ENCODE measurements around the gene LAMA2.
A peak's percentile ranks its signal among the peaks of the same experiment; 100 is the strongest.

LAMA2 gene

DNA sequence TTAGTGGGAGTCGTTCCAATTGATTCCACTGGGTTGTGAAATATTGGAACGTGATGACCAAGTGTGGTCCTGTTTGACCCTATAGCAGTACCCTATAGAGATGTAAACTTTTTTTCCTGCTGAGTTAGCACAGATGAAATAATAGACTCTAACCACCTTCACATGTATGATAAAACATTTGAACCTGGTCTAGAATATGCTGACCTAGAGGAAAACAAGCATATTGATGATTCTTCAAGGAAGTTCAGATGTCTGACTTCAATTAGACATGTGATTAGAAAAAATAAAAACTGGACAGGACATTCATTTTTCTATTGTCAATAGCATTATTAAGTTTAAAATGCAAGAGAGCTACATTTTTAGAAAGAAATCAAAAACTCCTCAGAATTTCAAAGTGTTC is 424.9 kb downstream of the LAMA2 start:
- DNase-seq (ENCODE audit: low spot score) = no peak

DNA sequence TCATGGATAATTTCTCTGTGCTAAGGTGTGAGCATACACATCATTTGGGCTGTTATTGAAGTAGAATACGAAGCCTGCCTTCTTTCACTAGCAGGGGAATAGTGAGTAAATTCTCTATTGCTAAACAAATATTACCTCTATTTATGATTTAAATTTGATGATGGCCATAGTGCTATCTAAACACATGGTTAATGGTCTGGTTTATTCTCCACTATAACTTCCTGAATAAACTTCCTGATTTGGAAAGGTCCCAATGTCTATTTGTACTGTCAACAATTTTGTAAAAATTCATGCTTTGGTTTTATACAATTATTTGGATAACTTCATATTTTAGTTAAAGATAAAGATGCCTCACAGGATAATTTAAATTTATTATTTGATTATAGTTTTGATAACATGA is 426.2 kb downstream of the LAMA2 start:
- DNase-seq (ENCODE audit: low spot score) = no peak

DNA sequence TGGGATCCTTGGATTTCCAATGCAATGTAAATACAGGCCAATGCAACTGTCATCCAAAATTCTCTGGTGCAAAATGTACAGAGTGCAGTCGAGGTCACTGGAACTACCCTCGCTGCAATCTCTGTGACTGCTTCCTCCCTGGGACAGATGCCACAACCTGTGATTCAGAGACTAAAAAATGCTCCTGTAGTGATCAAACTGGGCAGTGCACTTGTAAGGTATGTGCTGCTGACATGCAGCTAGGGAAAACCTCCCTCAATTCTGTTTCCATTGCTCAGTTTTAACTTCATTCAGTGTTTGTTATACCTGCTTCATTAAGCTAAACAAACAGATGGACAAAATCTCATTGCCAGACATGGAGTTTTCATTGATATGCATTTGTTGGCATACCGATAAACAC is 429.9 kb downstream of the LAMA2 start:
- DNase-seq (ENCODE audit: low spot score) = peak; percentile 64

DNA sequence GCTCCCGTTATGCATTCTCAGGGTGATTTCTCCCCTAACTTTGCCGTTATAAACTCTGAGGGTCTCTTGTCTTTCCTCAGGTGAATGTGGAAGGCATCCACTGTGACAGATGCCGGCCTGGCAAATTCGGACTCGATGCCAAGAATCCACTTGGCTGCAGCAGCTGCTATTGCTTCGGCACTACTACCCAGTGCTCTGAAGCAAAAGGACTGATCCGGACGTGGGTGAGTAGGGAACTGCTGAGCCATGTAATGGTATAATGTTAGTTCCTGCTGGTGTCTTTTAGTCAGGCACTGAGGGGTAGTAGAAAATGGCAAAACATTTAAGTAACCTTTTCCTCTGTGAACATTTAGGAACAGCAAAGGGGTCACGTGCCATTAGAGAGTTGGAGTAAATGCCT is 431.6 kb downstream of the LAMA2 start:
- no peak for DNase-seq (ENCODE audit: low spot score)

DNA sequence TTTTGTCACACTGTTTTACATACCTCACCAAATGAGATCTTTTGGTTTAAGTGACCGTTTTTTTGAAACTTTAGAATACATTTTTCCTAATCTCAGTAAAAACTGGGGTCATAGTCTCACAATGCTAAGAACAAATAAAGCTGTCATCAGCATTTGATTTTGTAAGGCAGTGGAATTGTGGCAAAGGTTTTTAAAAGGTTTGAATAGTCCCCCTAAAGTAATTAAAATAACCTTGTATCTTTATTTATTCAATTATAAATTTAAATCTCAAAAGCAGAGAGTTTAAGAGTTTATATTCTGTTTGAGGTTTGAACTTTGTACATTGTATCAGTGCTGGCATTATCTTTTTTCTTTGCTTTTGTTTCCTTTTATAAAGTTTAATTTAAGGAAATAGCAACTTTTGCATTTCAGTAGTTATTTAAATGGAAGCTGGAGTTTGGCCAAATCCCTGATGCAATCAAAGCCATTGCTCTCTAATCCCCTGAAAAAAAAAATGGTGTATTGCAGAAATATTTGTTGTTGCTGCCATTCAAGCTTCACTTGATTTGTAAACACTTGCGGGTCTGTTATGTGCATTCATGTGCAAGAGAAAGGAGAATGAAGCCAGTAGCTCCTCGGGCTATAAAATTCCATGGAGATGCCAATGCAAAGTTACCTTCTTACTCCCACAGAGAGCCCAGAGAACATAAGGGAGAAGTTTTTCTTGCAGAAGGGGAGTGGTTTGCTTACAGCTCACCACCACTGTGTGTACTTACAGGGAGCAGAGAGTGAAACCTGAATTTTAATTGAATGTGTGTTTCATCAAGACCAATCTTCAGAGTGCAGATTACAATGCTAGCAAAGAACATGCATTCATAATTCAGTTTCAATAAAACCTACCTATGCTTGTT is 435.2 kb downstream of the LAMA2 start:
- DNase-seq (ENCODE audit: low spot score) = no peak

DNA sequence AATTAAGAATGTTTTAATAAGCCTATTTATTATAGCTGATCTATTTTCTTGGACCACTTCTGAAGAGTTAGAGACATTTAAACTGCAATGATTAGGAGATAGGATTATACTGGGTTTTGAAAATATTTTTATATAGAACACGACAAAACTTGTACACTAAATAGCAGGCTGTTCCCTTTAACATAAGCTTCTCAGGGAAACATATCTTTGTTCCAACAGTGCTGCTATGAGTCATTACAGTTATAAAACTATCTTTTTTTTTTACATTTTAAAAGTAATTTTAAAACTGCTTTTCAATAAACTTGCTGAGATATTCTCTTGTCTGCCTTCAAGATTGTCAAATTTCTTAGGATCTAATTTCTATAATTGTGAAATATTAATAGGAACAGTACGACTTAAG is 438.0 kb downstream of the LAMA2 start:
- DNase-seq (ENCODE audit: low spot score) = no peak

DNA sequence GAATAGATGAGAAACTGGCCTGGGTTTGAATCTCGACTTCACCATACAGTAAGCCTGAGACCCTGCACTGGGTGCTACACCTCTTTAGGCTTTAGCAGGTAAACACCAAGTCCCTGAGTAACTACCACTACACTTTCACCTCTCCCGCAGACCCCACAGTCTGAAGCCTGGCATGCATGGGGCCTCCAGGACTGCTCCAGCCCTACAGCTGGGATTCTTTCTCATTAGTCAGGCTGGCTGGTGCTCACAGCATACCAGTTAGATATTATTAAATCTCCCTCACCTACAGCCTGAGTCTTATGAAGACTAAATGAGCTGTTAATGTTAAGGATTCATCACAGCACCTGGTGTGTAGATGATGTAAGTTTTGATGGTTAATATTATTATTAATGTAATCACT is 438.4 kb downstream of the LAMA2 start:
- no peak for DNase-seq (ENCODE audit: low spot score)

DNA sequence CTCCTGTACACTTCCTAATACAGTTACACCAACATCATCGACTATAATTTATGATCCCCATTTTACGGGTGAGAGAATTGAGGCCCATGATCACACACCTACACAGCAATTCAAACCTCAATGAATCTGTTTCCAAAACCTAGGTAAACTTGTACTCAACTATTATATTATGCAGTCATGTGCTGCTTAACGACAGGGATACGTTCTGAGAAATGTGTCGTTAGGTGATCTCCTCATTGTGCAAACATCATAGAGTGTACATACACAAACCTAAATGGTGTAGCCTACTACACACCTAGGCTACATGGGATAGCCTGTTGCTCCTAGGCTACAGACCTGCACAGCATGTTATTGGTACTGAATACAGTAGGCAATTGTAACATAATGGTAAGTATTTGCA is 441.4 kb downstream of the LAMA2 start:
- DNase-seq (ENCODE audit: low spot score) = no peak

DNA sequence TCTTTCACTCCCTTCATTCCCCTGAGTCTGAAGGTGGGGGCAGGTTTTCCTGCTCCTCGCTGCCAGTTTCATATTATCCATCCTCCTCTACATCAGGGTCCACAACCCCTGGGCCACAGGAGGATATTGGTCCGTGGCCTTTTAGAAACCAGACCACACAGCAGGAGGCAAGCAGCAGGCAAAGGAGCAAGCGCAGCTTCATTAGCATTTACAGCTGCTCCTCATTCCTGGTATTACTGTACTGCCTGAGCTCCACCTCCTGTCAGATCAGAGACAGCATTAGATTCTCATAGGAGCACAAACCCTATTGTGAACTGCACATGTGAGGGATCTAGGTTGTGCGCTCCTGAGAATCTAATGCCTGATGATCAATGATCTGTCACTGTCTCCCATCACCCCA is 446.7 kb downstream of the LAMA2 start:
- DNase-seq (ENCODE audit: low spot score) = no peak

DNA sequence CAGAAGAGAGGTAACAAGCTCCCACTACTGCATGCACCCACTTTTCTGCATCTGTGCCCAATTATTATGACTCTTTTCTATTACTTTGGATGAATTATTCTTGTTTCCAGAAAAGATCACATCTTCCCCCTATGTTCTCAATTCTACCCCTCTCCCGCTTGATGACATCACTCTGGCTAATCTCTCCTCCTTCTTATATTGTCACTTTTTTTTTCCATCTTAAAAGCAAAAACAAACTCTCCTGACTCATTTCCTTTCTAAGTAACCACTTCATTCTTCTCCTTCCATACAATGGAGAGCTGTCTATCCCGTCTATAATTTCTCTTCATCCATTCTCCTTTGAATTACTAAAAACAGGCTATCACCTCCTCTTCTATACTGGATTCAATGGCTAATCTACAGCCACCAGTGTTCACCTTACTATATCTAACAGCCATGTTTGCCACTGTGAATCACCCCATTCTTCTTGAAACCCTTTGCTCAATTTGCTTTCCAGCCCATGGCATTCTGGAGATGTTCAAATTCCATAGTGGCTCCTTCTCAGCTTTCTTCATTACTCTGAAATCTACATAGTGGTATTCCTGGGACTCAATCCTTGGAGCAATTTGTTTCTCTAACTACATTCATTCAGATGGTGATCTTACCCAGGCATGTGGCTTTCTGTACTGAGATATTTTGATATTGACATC is 448.7 kb downstream of the LAMA2 start:
- DNase-seq (ENCODE audit: low spot score) = peak; percentile 12

DNA sequence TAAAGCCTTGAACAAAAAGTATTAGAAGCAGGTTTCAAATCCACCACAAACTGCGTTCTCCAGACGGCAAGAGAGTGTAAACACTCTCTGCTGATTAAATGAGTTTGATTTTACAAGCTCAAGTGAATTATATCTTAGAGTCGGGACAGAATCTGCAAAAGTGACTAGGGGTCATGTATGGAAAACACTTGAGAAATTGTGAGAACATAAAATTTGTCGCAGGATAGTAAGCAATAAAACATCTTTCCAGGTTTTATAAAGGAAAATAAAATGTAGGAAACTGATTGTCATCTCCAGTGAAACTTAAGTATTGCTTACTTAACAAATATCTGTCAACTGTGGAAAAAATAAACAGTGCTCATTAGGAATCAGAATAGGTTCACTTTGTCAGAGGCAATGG is 452.9 kb downstream of the LAMA2 start:
- no peak for DNase-seq (ENCODE audit: low spot score)

DNA sequence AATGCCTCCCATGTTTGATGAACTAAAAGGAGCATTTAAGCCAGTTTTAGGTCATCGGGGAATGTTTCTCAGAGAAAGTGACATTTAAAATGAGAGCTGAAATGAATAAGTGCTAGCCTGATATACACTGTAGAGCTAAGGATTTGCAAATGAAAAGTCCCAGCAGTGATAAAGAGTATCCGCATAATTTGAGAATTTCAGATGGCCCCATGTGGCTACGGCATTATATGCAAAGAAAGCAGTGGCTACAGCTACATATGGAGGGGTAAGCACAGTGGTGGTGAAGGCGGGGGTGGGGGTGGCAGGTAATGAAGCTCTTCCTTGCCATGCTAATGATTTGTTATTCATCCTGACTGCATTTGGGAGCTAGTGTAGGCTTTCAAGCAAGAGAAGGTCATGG is 455.7 kb downstream of the LAMA2 start:
- DNase-seq (ENCODE audit: low spot score) = no peak

DNA sequence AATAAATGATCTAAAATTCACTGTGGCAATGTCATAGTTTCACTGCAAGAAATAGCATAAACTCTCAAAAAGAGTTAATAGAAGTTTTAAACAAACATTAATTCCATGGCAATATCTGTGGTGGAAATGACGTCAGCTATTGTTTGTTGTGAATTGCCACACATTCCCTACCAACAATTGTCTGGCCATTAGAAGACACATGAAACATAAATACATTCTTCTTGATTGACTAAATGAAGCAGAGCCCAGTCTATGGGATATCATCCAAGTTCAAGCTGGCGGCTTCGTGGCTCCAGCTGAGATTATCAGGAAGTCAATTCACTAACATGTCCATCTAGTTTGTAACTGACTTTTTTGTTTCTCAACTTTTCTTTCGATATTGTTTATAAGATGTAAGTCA is 458.0 kb downstream of the LAMA2 start:
- DNase-seq (ENCODE audit: low spot score) = peak; percentile 7

DNA sequence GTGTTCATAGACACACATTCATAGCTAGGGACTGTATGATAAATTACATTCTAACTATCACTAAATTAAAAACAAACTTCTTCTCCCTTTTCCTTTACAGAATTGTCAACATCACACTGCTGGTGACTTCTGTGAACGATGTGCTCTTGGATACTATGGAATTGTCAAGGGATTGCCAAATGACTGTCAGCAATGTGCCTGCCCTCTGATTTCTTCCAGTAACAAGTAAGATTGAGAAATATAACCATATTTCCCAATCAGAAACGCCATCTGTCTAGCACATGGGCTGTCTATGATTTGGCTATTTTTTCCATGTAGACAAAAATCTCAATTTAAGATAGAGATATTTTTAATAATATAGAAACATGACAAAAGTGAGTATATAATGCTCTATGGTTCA is 459.3 kb downstream of the LAMA2 start:
- DNase-seq (ENCODE audit: low spot score) = no peak

DNA sequence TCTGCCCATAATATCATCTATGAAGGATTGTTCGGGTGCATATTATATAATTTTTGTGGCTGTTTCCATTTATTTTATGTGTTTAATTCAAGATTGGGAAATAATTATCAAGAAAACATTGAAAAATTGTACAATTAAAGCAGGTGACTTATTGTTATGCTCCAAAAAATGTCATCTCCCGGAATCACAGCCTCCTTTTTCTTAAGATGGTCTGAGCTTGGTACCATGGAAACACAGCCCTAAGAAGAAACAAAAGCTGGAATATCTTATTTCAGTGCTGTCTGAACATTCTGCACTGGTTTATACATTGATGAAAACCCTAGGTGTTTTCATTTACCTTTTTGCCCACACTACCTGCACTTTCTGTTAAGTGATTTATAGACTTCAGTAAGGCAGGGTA is 459.9 kb downstream of the LAMA2 start:
- DNase-seq (ENCODE audit: low spot score) = no peak

DNA sequence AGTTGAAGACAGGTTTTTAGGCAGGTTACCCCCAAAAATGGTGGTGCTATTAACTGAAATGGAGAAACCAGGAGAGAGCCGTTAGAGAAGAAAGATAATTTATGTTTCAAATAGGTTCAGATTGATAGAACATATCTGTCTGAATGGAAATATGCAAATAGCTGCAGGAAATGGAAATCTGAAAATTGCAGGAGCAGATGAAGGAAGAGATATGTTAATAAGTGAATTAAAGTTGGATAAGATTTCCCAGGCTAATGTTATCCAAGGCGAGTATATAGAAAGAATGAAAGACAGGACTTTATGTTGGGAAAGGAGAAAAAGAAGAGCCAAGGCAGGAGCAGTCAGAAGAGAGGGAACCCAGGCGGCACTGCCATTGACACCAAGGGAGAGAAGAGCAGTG is 461.4 kb downstream of the LAMA2 start:
- DNase-seq (ENCODE audit: low spot score) = no peak

DNA sequence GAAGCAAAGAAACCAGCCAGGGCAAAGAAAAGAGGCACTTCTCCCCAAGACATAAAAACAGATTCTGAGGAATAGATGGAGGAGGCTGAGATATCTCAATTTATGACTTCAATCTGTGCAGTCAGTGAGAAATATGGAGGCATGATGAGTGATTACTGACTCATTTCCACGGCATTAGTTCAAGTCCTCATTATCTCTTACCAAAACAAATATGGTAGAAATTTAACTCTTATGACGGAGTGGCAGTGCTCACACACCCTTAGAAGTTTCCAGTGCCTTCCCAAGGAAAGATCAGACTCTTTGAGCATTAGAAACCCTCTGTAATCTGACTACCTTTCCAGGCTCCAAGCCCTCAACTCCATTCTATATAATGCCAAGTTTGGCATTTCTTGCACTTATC is 463.0 kb downstream of the LAMA2 start:
- peak; percentile 5 for DNase-seq (ENCODE audit: low spot score)

DNA sequence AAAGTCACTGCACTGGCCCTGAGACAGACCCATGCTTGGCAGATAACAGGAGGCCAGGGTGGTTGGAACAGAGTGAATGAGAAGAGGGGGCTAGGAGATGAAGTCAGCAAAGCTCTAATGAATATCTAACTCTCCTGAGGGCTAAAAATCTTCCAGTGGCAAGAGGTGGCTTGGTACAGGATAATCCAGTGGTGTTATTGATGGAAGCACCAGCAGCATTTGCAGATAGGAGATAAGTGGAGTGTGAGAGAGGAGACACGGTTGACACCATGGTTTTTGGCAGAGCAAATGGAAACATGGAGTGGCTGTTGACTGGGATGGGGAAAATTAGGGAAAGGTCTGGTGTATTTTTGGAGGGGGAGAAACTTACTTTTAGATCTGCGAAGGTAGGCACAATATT is 464.0 kb downstream of the LAMA2 start:
- no peak for DNase-seq (ENCODE audit: low spot score)

DNA sequence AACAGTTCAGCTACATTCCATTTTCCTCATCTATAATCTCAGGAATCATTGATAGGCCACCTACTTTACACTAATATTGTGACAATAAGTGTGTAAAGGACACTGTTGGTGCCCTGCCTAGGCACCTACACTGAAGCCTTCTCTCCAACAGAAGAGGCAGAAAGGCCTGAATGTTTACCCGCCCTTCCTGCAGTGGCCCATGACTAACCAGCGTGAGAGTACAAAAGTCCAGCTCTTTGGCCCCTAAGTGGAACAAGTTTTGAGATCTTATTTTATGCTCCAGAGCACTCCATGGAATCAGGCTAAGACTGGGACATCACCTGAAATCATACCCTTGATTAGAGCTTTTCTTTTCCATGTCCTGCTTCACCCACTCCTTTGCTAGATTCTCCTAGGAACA is 467.3 kb downstream of the LAMA2 start:
- no peak for DNase-seq (ENCODE audit: low spot score)

DNA sequence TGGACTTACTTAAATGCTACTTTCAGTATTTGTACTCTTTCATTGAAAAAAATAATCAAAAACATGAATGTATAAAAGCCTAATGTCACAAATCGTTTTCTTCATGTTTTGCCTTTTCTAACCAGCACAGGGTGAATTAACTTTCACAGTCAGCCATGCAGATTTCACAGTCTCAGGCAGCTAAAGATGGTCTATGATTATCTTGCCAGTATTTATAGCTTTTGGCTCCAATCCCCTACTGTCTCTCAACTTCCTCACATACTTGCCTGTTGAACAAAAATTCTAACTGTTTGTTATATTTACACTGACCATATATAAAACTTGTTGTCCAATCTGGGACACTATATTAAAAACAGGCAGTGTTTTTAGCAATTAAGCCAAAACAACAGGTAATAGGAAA is 468.9 kb downstream of the LAMA2 start:
- DNase-seq (ENCODE audit: low spot score) = no peak

DNA sequence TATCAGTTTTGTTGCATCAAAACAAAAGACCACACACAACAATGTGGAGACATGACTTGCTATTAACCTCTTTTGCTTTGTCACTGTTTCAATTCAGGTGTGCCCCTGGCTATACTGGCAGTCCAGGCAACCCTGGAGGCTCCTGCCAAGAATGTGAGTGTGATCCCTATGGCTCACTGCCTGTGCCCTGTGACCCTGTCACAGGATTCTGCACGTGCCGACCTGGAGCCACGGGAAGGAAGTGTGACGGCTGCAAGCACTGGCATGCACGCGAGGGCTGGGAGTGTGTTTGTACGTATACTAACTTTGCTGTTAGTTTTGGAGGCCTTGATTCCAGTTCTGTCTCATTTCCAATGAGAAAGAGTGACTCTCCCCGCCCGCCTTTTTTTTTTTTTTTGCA is 470.1 kb downstream of the LAMA2 start:
- DNase-seq (ENCODE audit: low spot score) = no peak

DNA sequence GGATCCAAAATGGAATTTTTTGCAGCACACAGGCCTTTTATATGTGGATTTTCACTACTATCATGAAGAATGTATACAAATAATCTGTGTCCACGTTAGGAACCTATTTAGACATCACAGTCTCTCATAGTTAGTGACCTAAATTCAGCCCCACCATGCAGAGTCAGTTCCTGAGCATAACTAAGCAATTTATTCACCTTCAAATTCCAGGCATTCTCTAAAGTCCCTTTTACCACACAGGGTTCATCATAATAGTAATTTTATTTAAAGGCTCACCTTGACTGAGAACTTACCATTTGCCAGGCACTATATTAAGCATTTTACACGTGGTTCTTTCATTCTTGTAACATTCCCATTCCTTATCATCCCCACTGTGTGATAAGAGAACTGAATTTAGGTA is 473.2 kb downstream of the LAMA2 start:
- DNase-seq (ENCODE audit: low spot score) = no peak

DNA sequence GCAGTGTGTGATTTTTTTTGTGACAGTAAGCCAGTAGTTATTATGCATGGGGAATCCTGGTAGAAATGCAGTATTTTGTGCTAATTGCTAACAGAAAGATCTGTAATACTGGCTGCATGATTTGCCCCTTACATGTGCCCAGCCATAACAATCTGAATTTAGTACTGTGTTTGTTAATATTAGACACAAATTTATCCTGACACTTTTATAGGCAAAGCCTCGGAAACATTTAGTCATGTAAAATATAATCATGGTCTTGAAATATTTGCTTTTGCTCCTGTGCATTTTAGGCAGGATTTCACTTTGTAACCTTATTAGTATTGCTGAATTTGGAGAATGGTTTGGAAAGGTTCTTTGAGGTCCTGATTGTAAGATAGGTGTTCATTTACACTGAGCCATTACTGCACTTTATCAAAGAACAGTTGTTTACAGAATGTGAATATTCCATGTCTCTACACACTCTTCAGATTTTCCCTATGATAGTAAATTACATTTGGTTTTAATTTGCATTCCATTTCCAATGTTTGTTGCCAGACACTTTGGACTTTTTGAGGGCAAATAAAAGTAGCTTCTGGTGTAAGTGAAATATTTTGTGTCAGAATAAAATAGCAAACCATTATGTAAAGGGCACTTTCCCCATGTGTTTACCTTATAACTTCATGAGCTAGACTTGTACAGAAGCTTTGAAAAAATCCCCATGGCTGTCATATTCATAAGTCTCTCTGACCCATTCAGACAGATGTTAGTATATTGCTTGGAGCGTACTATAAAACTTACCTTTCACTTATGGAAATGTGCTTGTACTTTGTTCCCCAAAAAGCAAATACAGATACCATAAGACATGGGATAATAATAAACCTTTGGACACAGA is 477.1 kb downstream of the LAMA2 start:
- DNase-seq (ENCODE audit: low spot score) = no peak
